G401 (cell line): ENCODE data around the gene REEP1. TPM values are rescaled to one million over a fixed set of nuclear protein-coding genes. Genes with fewer than 3 reads are reported as not detected.
"Not testable (repeated sequence)": the region's sequence is repeated elsewhere in the genome, so short reads cannot be mapped to it uniquely, and the experiment has no call there.

Experiments
- DNase-seq: peaks from one replicate; pipeline ENCODE4 v3.0.0-alpha.2; 2015; ENCODE audit warnings: low spot score
- in situ Hi-C: cut with HindIII; loops from 2 replicates; pipeline ENCODE4 v1.10.0; 2016; ENCODE audit warnings: low sequenced_read_pairs, mixed read lengths
- total RNA-seq: library from RNA; depleted of rRNA; stranded (reverse); fragments of >200 nt; shearing (Covaris generic); gene quantifications from 2 replicates; pipeline ENCODE4 v1.2.3, GENCODE V29; 2014

The REEP1 gene
- total RNA-seq, 1 experiment from 2014 or later = 1.1 TPM

- no peak for DNase-seq
- in situ Hi-C loops = no loop called here
Measured at GRCh38 chr2:86235196-86235980, 102.0 kb downstream of the REEP1 start.

GRCh38 chr2:86234563-86235131 is 102.8 kb downstream of the REEP1 start:
- in situ Hi-C loops = no loop called here
- no peak for DNase-seq

DNA sequence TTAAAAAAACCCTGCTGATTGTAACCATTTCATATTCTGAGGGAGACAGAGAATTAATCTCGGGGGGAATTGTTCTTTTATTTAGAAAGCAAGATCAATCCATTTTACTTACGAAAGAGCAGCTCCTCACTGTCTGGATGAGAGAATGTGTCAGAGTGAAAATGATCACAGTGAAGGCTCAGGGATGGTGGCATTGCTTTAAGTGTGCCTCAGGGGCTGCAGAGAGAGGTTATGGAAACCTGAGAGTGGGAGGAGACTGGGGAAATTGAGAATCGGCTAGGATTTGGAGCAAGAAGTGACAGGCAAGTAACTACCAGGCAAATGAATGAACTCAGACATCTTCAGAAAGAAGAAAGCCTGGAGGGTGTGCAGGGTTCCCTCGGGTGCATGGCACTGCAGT is 104.0 kb downstream of the REEP1 start:
- no peak for DNase-seq
- in situ Hi-C loops = no loop called here

DNA sequence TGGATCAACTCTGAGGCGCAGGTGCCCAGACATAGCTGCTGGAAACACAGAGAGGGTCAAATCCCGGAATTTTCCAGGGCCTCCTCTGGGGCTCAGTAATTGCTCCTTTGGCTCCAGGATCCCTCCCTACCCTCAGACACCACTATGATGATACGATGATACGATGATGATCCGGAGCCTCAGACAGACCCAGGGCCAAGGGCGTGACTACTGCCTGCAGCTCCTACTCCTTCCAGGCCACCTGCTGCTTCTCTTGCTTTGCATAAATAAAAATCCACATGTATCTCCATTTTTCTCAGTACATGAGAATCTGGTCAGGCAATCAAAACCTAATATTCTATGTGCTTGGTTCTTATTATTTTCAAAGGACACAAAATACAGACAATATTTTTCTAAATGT is 104.5 kb downstream of the REEP1 start:
- DNase-seq = no peak
- in situ Hi-C loops = no loop called here

DNA sequence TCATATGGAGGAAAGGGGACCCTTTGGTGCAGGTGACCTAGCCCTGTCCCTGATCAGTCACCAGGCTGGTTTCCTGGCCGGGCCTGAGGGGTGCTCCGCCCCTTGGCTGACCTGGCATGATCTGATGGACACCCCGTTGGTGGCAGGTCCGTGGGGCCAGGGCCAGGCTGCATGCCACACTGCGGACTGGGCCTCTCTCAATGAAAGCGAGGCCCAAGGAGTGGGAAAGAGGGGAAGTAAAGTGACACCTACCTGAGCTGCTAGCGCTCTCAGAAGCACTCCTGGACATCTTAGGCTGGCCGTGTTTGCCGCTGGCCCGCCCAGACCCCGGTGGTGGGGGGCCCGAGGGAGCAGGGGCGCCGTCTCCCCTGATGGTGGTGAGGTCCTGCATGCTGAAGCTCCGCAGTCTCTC is 105.0 kb downstream of the REEP1 start:
- in situ Hi-C loops = no loop called here

GRCh38 chr2:86231680-86232372 is 105.6 kb downstream of the REEP1 start:
- in situ Hi-C loops = no loop called here
- no peak for DNase-seq

More for the DNA sequence above, 105.0 kb downstream of the REEP1 start:
- no peak for DNase-seq

DNA sequence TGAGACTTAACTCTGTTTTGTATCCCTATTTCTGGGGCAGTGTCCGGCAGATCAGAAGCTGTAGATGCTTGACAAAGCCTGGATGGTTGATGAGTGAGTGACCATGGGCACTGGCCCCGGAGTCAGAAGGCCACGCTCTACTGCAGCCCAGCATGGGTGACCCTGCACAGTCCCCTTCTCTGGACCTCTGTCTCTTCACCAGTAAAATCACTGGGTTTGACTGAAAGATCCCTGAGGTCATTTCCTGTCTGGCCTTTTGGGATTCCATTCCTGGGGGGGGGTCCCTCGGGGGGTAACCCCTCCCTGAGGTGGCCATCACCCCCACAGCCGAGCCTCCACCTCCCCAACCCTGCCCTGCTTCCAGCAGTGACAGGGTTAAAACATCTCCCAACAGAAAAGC is 106.5 kb downstream of the REEP1 start:
- no peak for DNase-seq
- in situ Hi-C loops = no loop called here

DNA sequence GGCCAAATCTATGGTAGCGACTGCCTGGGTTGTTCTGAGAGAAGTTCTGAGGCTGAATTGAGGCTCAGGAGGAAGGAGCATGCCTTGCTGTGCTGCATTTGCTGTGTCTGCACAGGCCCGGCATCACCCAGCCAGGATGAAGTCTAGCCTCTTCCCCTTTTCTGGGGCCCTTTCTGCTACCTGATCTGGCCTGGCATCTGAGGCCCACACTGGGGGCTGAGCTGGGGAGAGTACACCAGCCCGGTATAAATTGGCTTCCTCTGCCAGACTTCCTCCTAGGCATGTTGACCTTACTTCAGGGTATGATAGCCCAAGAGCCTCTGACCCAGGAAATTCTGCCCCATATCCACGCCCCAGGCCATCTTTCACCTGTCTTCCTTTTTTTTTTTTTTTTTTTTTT is 108.2 kb downstream of the REEP1 start:
- in situ Hi-C loops = no loop called here
- DNase-seq = no peak

DNA sequence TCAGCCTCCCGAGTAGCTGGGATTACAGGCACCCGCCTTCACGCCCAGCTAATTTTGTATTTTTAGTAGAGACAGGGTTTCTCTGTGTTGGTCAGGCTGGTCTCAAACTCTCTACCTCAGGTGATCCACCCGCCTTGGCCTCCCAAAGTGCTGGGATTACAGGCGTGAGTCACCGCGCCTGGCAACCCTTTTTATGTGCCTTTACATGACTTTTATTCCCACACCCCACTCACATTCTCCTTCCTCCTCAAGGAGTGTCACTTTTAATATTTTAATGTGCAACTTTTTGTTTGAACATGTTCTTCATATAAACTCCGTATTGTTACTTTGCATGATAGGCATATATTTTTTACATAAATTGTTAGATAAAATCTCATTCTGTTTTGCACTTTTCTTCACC is 108.9 kb downstream of the REEP1 start:
- in situ Hi-C loops = not testable (repeated sequence)

DNA sequence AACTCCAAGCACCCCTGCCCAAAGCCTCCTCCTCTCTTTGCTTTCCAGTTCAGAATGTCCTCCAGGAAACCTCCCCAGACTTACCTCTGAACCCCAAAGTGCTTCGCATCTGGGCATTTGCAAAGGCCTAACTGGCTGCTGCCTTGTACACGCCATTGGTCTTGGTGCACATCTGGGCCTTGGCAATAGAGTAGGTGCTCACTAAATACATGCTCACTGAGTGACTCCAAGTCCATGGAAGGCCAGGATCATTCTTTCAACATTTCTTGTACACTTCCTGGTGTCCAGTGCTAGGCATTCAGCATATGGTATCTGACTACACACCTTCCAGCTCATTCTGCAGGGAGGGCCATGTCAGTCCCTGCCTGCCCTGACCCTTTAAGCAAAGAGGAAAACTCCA is 109.7 kb downstream of the REEP1 start:
- in situ Hi-C loops = no loop called here
- DNase-seq = no peak

More for the DNA sequence above, 108.9 kb downstream of the REEP1 start:
- DNase-seq = not testable (repeated sequence)

- in situ Hi-C loops = no loop called here
- no peak for DNase-seq
Measured at GRCh38 chr2:86226636-86227520, 110.5 kb downstream of the REEP1 start.

- in situ Hi-C loops = no loop called here
Measured at GRCh38 chr2:86226070-86226469, 111.4 kb downstream of the REEP1 start.

GRCh38 chr2:86225581-86225980 is 111.8 kb downstream of the REEP1 start:
- in situ Hi-C loops = no loop called here
- no peak for DNase-seq

More at GRCh38 chr2:86226070-86226469, 111.4 kb downstream of the REEP1 start:
- DNase-seq = no peak

DNA sequence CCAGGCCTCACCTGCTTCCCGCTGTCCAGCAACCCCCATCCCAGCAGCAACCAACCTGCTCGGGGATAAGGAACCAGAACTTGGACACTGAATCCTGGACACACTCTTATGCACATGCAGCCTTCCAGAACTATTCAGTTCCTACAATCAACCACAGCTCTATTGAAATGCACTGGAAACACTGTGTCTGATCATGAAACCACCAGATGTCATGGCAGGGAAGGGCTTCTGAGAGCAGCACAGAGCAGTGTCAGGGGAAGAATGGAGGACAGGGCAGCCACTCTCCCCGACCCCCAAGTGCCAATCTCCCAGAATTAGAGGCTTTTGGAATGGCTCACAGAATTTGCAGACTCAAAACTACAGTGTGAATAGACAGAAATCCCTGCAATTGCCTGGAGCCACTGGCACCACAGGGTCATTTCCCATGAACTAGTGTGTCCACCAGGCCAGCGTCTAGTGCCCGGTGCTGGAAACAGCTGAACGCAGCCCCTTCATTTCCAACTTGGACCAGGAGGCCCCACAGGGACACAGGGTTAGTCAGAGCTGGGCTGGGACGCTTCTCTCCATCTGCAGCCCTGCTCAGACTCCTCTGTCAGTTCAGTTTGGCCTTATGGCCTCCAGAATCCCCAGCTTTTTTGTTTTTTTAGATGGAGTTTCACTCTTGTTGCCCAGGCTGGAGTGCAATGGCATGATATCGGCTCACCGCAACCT is 112.6 kb downstream of the REEP1 start:
- in situ Hi-C loops = no loop called here
- DNase-seq = no peak

DNA sequence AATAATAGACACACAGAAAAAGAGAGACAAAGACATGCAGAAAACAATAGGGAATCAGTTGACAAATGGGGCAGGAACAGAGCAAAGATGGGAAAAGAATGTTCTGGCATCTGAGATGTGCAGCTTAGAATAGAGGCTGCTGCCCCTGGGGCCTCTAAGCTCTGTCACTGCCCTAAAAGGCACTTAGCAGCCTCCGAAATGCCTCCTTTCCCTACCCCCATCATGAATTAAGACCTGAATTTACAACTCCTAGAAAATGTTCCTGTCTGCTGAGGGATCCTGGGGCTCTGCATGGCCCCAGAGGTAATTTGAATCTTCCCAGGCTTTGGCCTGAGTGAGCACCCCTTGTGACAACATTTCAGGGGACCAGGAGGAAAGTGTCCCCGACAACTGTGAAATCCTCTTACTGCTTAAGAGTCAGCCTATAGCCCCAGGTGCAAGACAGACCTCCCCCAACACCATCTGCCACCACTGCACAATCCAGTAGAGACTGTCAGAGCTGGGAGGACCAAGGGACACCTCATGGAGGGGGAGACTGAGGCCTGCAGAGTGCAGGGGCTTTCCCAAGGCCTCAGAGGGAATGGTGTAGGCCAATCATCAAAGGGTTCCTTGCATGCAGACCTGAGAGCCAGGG is 113.4 kb downstream of the REEP1 start:
- no peak for DNase-seq
- in situ Hi-C loops = no loop called here

- in situ Hi-C loops = no loop called here
- DNase-seq = no peak
Measured at GRCh38 chr2:86223140-86223926, 114.1 kb downstream of the REEP1 start.

- DNase-seq = peak; percentile 28
- in situ Hi-C loops = no loop called here
Measured at GRCh38 chr2:86221066-86221684, 116.3 kb downstream of the REEP1 start.
